DOHH2 (cell line): Measurements from ENCODE around the gene LRRC4C.

ENCODE experiments used
- EZH2phosphoT487 ChIP-seq: fragments of 200-600 bp; sonication (generic); IDR thresholded peaks from 2 replicates; pipeline ENCODE4 v1.6.1; 2017; ENCODE audit warnings: borderline replicate concordance, mild to moderate bottlenecking, antibody characterized with exemption, low read length, moderate library complexity, mixed read lengths
- TF ChIP-seq, protein P1 (sequence below): fragments of 200-600 bp; sonication (generic); IDR thresholded peaks from one replicate; pipeline ENCODE4 v1.5.1; 2014; ENCODE audit warnings: antibody characterized with exemption, mild to moderate bottlenecking, low read depth, low read length; ENCODE audit not compliant: poor library complexity, severe bottlenecking

DNA sequence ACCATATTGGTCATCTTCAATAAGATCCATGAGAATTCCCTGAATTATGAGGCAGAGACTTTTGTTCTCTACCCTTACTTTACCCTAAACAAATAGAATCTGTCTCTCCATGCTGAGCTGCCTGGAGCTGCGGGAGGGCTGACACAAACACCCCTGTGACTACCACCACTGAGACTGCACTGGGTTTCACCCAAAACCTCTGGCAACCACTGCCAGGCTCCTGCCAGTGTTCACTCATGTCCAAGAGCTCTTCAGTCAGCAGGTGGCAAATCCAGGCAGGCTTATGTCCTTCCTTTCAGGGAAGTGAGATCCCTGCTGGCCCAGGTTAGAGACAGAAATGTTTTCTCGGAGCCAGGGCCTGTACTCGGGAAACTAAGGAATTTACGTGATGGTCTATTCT, 1105.3 kb downstream of the LRRC4C start:
- TF ChIP-seq, protein P1, sequence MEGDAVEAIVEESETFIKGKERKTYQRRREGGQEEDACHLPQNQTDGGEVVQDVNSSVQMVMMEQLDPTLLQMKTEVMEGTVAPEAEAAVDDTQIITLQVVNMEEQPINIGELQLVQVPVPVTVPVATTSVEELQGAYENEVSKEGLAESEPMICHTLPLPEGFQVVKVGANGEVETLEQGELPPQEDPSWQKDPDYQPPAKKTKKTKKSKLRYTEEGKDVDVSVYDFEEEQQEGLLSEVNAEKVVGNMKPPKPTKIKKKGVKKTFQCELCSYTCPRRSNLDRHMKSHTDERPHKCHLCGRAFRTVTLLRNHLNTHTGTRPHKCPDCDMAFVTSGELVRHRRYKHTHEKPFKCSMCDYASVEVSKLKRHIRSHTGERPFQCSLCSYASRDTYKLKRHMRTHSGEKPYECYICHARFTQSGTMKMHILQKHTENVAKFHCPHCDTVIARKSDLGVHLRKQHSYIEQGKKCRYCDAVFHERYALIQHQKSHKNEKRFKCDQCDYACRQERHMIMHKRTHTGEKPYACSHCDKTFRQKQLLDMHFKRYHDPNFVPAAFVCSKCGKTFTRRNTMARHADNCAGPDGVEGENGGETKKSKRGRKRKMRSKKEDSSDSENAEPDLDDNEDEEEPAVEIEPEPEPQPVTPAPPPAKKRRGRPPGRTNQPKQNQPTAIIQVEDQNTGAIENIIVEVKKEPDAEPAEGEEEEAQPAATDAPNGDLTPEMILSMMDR: no peak
- no peak for TF ChIP-seq EZH2phosphoT487
